Measurements from ENCODE around the gene LIMA1.
"Not testable (repeated sequence)": the region's sequence is repeated elsewhere in the genome, so short reads cannot be mapped to it uniquely, and the experiment has no call there.

LIMA1 gene

GRCh38 chr12:50285253-50285652, 1.9 kb upstream of the LIMA1 start:
- FAIRE-seq (no peak), DNase-seq (ENCODE audit: insufficient read length, low spot score) (no peak)
- TF ChIP-seq CTCF (IDR thresholded peaks at IDR 0.05; ENCODE audit: insufficient read depth, missing control alignments) = no peak

- no peak for TF ChIP-seq CTCF (IDR thresholded peaks at IDR 0.05; ENCODE audit: insufficient read depth, missing control alignments)
- no peak for DNase-seq (ENCODE audit: insufficient read length, low spot score)
- no peak for FAIRE-seq
These were observed 545 bp downstream of the LIMA1 start for GRCh38 chr12:50282721-50283228.

- FAIRE-seq (no peak), DNase-seq (ENCODE audit: insufficient read length, low spot score) (no peak)
- no peak for TF ChIP-seq CTCF (IDR thresholded peaks at IDR 0.05; ENCODE audit: insufficient read depth, missing control alignments)
These were observed 3.8 kb downstream of the LIMA1 start for GRCh38 chr12:50279501-50279900.

GRCh38 chr12:50276912-50277671, 6.2 kb downstream of the LIMA1 start:
- no peak for TF ChIP-seq CTCF (IDR thresholded peaks at IDR 0.05; ENCODE audit: insufficient read depth, missing control alignments)
- DNase-seq (ENCODE audit: insufficient read length, low spot score) (no peak), FAIRE-seq (no peak)

- no peak for DNase-seq (ENCODE audit: insufficient read length, low spot score)
- no peak for FAIRE-seq
- no peak for TF ChIP-seq CTCF (IDR thresholded peaks at IDR 0.05; ENCODE audit: insufficient read depth, missing control alignments)
These were observed 7.3 kb downstream of the LIMA1 start for GRCh38 chr12:50276068-50276467.

GRCh38 chr12:50275556-50275955, 7.8 kb downstream of the LIMA1 start:
- FAIRE-seq = no peak
- no peak for DNase-seq (ENCODE audit: insufficient read length, low spot score)
- no peak for TF ChIP-seq CTCF (IDR thresholded peaks at IDR 0.05; ENCODE audit: insufficient read depth, missing control alignments)

GRCh38 chr12:50275127-50275526, 8.2 kb downstream of the LIMA1 start:
- DNase-seq (ENCODE audit: insufficient read length, low spot score); FAIRE-seq: not testable (repeated sequence)
